K562 (cell line): ENCODE results near the gene ZNF502. TPM values are rescaled to one million over a fixed set of nuclear protein-coding genes. Genes with fewer than 3 reads are reported as not detected.
A peak's percentile ranks its signal among the peaks of the same experiment; 100 is the strongest.

Experiments
- BDP1 ChIP-seq: IDR thresholded peaks from 3 replicates; pipeline ENCODE4 v1.6.1; 2011; ENCODE audit not compliant: insufficient read length, insufficient read depth
- BMI1 ChIP-seq: fragments of 150-350 bp; IDR thresholded peaks from 2 replicates; pipeline ENCODE4 v1.6.1; 2014; ENCODE audit warnings: low read length
- EGR1 ChIP-seq: fragments of 450-650 bp; conservative IDR thresholded peaks from 2 replicates; pipeline ENCODE4 v1.6.1; 2017; ENCODE audit warnings: mild to moderate bottlenecking
- FIP1L1 ChIP-seq: fragments of 200-400 bp; formaldehyde crosslinking; IDR thresholded peaks from 2 replicates; pipeline ENCODE4 v1.6.1; 2018; ENCODE audit warnings: mild to moderate bottlenecking, low read depth, low read length; ENCODE audit not compliant: poor library complexity, severe bottlenecking
- HDAC8 ChIP-seq: fragments of 450-650 bp; IDR thresholded peaks from 2 replicates; pipeline ENCODE4 v1.6.1; 2016; ENCODE audit warnings: mild to moderate bottlenecking, missing genetic modification characterization, moderate library complexity, missing compliant biosample characterization
- HMG20B ChIP-seq: fragments of 250-450 bp; sonication (Bioruptor Pico); IDR thresholded peaks from 2 replicates; pipeline ENCODE4 v1.5.0; 2021; ENCODE audit warnings: mild to moderate bottlenecking
- NCOA1 ChIP-seq: fragments of 450-650 bp; IDR thresholded peaks from 2 replicates; pipeline ENCODE4 v1.6.1; 2016; ENCODE audit warnings: low read depth
- NEUROD1 ChIP-seq: fragments of 150-350 bp; IDR thresholded peaks from 2 replicates; pipeline ENCODE4 v1.6.1; 2014; ENCODE audit warnings: borderline replicate concordance, low read length, low read depth; ENCODE audit not compliant: partially characterized antibody
- NR2C1 ChIP-seq, 2 experiments: fragments of 450-650 bp; IDR thresholded peaks; 2 replicates each; pipeline ENCODE4 v1.6.1; 2017; ENCODE audit warnings: mild to moderate bottlenecking in 2 of 2, antibody characterized with exemption in 1 of 2, inconsistent platforms in 1 of 2, missing compliant biosample characterization in 1 of 2, missing genetic modification characterization in 1 of 2
- PPARD ChIP-seq: fragments of 250-450 bp; sonication (Bioruptor Pico); IDR thresholded peaks from 2 replicates; pipeline ENCODE4 v1.8.0; 2022; ENCODE audit warnings: inconsistent platforms, mild to moderate bottlenecking, moderate library complexity
- RFX5 ChIP-seq: IDR thresholded peaks from 2 replicates; pipeline ENCODE4 v1.6.1; 2011; ENCODE audit warnings: low read depth, mild to moderate bottlenecking, improper control_type of control experiment, low read length
- SAFB2 ChIP-seq: fragments of 200-400 bp; formaldehyde crosslinking; IDR thresholded peaks from 2 replicates; pipeline ENCODE4 v1.6.1; 2018; ENCODE audit warnings: borderline replicate concordance, low read length, low read depth, moderate library complexity; ENCODE audit not compliant: severe bottlenecking
- SAP30 ChIP-seq: fragments of 200-600 bp; sonication (generic); IDR thresholded peaks from 2 replicates; pipeline ENCODE4 v1.6.1; 2012; ENCODE audit warnings: borderline replicate concordance, low read depth, mild to moderate bottlenecking, moderate library complexity, low read length, control low read depth, inconsistent platforms; ENCODE audit not compliant: insufficient read depth, poor library complexity, severe bottlenecking
- SIN3A ChIP-seq, 2 experiments: fragments of 150-350 bp in 1 of 2; IDR thresholded peaks; 2 replicates each; pipeline ENCODE4 v1.6.1; 2011 to 2016; ENCODE audit warnings: borderline replicate concordance in 2 of 2, low read depth in 2 of 2, low read length in 2 of 2, mild to moderate bottlenecking in 2 of 2, moderate library complexity in 2 of 2; ENCODE audit not compliant: control insufficient read depth in 1 of 2
- STAT5B ChIP-seq: fragments of 250-450 bp; sonication (Bioruptor Pico); IDR thresholded peaks from 2 replicates; pipeline ENCODE4 v1.8.0; 2021; ENCODE audit warnings: mild to moderate bottlenecking, inconsistent platforms
- TAL1 ChIP-seq: fragments of 450-650 bp; IDR thresholded peaks from 2 replicates; pipeline ENCODE4 v1.6.1; 2016; ENCODE audit warnings: mild to moderate bottlenecking
- ZFX ChIP-seq: sonication (generic); formaldehyde crosslinking; IDR thresholded peaks from 2 replicates; pipeline ENCODE4 v1.8.0; 2022; ENCODE audit warnings: mild to moderate bottlenecking, missing genetic modification reagents, moderate library complexity
- ZNF449 ChIP-seq: fragments of 250-450 bp; sonication (Bioruptor Pico); IDR thresholded peaks from 2 replicates; pipeline ENCODE4 v1.8.0; 2022; ENCODE audit warnings: moderate library complexity, mild to moderate bottlenecking, inconsistent platforms
- ZNF589 ChIP-seq: fragments of 200-800 bp; sonication (Bioruptor generic); IDR thresholded peaks from 2 replicates; pipeline ENCODE4 v1.6.1; 2016; ENCODE audit warnings: low read depth, missing genetic modification characterization, missing compliant biosample characterization
- ZNF696 ChIP-seq: fragments of 250-450 bp; sonication (Bioruptor Pico); conservative IDR thresholded peaks from 2 replicates; pipeline ENCODE4 v1.4.0; 2020; ENCODE audit warnings: mild to moderate bottlenecking, moderate library complexity
- ZNF785 ChIP-seq: fragments of 250-450 bp; sonication (Bioruptor Pico); IDR thresholded peaks from 2 replicates; pipeline ENCODE4 v1.4.0; 2020; ENCODE audit warnings: mild to moderate bottlenecking
- polyA plus RNA-seq, 8 experiments: library from polyadenylated mRNA; depleted of rRNA in 4 of 8; stranded (reverse) in 5 of 8; unstranded in 3 of 8; fragments of >200 nt; fragmentation: Nextera tagmentation in 2 of 8; fragmentation: Illumina TruSeq in 1 of 8; extraction: Ambion mirVana in 2 of 8; extraction: Trizol in 1 of 8; gene quantifications; 2 replicates each; pipeline versions ENCODE4 v1.2.1 to v1.2.3, GENCODE V29; 2011 to 2014; ENCODE audit warnings: inconsistent platforms in 1 of 8, missing spikeins in 1 of 8
- total RNA-seq, 7 experiments: library from RNA; depleted of rRNA in 6 of 7; stranded (reverse); fragments of >200 nt in 6 of 7; fragmentation: Illumina TruSeq in 2 of 7; extraction: Trizol in 2 of 7; gene quantifications; 2 replicates each; pipeline versions ENCODE4 v1.2.1 to v1.2.3, GENCODE V29; 2011 to 2021; ENCODE audit warnings: low replicate concordance in 1 of 7
- TF ChIP-seq, protein P1 (sequence below): fragments of 250-450 bp; sonication (Bioruptor Pico); IDR thresholded peaks from 2 replicates; pipeline ENCODE4 v1.8.0; 2022; ENCODE audit warnings: inconsistent platforms, mild to moderate bottlenecking, moderate library complexity, borderline replicate concordance
- TF ChIP-seq, protein P2 (sequence below): fragments of 150-350 bp; IDR thresholded peaks from 2 replicates; pipeline ENCODE4 v1.6.1; 2014; ENCODE audit warnings: low read depth, mild to moderate bottlenecking, low read length, borderline replicate concordance

Gene ZNF502
- total and polyA plus RNA-seq, 9 of the 15 experiments (the other 6 are each of a cell fraction or from before 2014, with no cell fraction given) = 0.38 to 0.98 (median 0.67) TPM

GRCh38 chr3:44729384-44729910 lies 17.0 kb downstream of the ZNF502 start, which contains the start of gene ZNF501 (continued):
- TF ChIP-seq NR2C1 (IDR thresholded peaks at IDR 0.05) (0 out of 2 replicates have a peak, but pooled peaks have one; percentile 37), NR2C1 (tag; IDR thresholded peaks at IDR 0.05) (peak; percentile 77), FIP1L1 (peak; percentile 71), HMG20B (CRISPR knock-in tag) (no peak), EGR1 (no peak), TAL1 (no peak), SAFB2 (no peak), ZNF449 (CRISPR knock-in tag) (no peak), RFX5 (no peak), NCOA1 (peak; percentile 67; the same call in 1 of the 2 replicates), ZFX (CRISPR knock-in tag) (peak; percentile 68), ZNF696 (no peak), PPARD (CRISPR knock-in tag) (no peak), NEUROD1 (peak; percentile 12), BMI1 (no peak), STAT5B (CRISPR knock-in tag) (no peak), SIN3A (IDR thresholded peaks at IDR 0.05; ENCODE audit: borderline replicate concordance in 2 of 2, control insufficient read depth in 1 of 2, low read depth in 2 of 2, low read length in 2 of 2) (0 out of 4 replicates have a peak, but pooled peaks of 1 of the 2 experiments have one; percentile 34), BDP1 (no peak), SAP30 (no peak), HDAC8 (no peak), ZNF589 (no peak), ZNF785 (CRISPR knock-in tag) (no peak)
- TF ChIP-seq, protein P1, sequence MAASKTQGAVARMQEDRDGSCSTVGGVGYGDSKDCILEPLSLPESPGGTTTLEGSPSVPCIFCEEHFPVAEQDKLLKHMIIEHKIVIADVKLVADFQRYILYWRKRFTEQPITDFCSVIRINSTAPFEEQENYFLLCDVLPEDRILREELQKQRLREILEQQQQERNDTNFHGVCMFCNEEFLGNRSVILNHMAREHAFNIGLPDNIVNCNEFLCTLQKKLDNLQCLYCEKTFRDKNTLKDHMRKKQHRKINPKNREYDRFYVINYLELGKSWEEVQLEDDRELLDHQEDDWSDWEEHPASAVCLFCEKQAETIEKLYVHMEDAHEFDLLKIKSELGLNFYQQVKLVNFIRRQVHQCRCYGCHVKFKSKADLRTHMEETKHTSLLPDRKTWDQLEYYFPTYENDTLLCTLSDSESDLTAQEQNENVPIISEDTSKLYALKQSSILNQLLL = no peak
- TF ChIP-seq, protein P2, sequence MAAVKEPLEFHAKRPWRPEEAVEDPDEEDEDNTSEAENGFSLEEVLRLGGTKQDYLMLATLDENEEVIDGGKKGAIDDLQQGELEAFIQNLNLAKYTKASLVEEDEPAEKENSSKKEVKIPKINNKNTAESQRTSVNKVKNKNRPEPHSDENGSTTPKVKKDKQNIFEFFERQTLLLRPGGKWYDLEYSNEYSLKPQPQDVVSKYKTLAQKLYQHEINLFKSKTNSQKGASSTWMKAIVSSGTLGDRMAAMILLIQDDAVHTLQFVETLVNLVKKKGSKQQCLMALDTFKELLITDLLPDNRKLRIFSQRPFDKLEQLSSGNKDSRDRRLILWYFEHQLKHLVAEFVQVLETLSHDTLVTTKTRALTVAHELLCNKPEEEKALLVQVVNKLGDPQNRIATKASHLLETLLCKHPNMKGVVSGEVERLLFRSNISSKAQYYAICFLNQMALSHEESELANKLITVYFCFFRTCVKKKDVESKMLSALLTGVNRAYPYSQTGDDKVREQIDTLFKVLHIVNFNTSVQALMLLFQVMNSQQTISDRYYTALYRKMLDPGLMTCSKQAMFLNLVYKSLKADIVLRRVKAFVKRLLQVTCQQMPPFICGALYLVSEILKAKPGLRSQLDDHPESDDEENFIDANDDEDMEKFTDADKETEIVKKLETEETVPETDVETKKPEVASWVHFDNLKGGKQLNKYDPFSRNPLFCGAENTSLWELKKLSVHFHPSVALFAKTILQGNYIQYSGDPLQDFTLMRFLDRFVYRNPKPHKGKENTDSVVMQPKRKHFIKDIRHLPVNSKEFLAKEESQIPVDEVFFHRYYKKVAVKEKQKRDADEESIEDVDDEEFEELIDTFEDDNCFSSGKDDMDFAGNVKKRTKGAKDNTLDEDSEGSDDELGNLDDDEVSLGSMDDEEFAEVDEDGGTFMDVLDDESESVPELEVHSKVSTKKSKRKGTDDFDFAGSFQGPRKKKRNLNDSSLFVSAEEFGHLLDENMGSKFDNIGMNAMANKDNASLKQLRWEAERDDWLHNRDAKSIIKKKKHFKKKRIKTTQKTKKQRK = no peak
